WTC11 (cell line): Measurements from ENCODE around the gene CTDNEP1.

Experiments used
- FOXJ3 ChIP-seq: sonication (generic); formaldehyde crosslinking; IDR thresholded peaks from 2 replicates; pipeline ENCODE4 v1.9.0; 2021; ENCODE audit warnings: missing genetic modification reagents, mild to moderate bottlenecking, borderline replicate concordance
- HMGXB4 ChIP-seq: sonication (generic); formaldehyde crosslinking; IDR thresholded peaks from 2 replicates; pipeline ENCODE4 v1.8.1; 2023; ENCODE audit warnings: mild to moderate bottlenecking, moderate library complexity, missing genetic modification reagents

- no peak for TF ChIP-seq HMGXB4 (CRISPR knock-in tag)
- no peak for TF ChIP-seq FOXJ3 (CRISPR knock-in tag)
Observed at GRCh38 chr17:7208754-7209460, 42.6 kb downstream of the CTDNEP1 start.
